HCT116 (cell line): ENCODE data around the gene DCTN1. TPM values are rescaled to one million over a fixed set of nuclear protein-coding genes. Genes with fewer than 3 reads are reported as not detected.

Source experiments
- ATAC-seq: fragments of 200-7000 bp; cut with Tn5 transposase; 2 replicates; pipeline ENCODE4 v1.9.1; 2020; ENCODE audit warnings: mild to moderate bottlenecking, moderate library complexity
- BruUV-seq: library from RNA; stranded (reverse); fragments of 400-500 nt; replicated peaks from 2 replicates; lab custom pipeline; 2021; lab: Mats Ljungman, UMichigan
- CTCF ChIA-PET: fragments of 300-600 bp; sonication (Branson Sonifier 250); formaldehyde crosslinking; loops from one replicate; lab custom pipeline; 2021; ENCODE audit warnings: antibody characterized with exemption; lab: Charles Lee
- POLR2A ChIA-PET: fragments of 300-600, 350-600 bp; sonication (Branson Sonifier 250); formaldehyde crosslinking; loops from one replicate; lab custom pipeline; 2021; ENCODE audit warnings: antibody characterized with exemption; lab: Charles Lee
- RAD21 ChIA-PET, 2 experiments: fragments of 300-600 bp; sonication (Branson Sonifier 250); formaldehyde crosslinking; loops; one replicate each; lab custom pipeline; 2023; ENCODE audit warnings: low total read pairs in 2 of 2; ENCODE audit not compliant: uncharacterized antibody in 2 of 2, unreplicated experiment in 2 of 2, low non-redundant PET in 1 of 2; lab: Charles Lee
- DNase-seq: peaks from one replicate; pipeline ENCODE4 v3.0.0-alpha.2; 2010; ENCODE audit warnings: low read depth, low spot score
- H2AFZ ChIP-seq: fragments of 200-600 bp; shearing (Covaris generic), sonication (generic); 2 replicates; pipeline ENCODE4 v1.6.1; 2017; ENCODE audit warnings: low read depth, mixed run types, mixed read lengths, antibody characterized with exemption, low read length; ENCODE audit not compliant: poor library complexity, severe bottlenecking
- H3K27ac ChIP-seq: 2 replicates; pipeline ENCODE4 v1.5.1; 2012; ENCODE audit warnings: low read depth, low read length
- H3K27me3 ChIP-seq: fragments of 200-600 bp; sonication (generic); 2 replicates; pipeline ENCODE4 v1.6.1; 2016; ENCODE audit warnings: mixed run types, low read length, mixed read lengths; ENCODE audit not compliant: insufficient read depth
- H3K36me3 ChIP-seq, 2 experiments: fragments of 200-500 bp in 1 of 2; fragments of 200-600 bp in 1 of 2; sonication (Bioruptor generic) in 1 of 2; sonication (generic) in 1 of 2; 2 replicates each; pipeline versions ENCODE4 v1.5.1 to v1.6.1; 2014 to 2016; ENCODE audit warnings: low read length in 2 of 2, inconsistent platforms in 1 of 2, mixed read lengths in 1 of 2, mixed run types in 1 of 2; ENCODE audit not compliant: insufficient read depth in 2 of 2, control insufficient read depth in 1 of 2
- H3K4me1 ChIP-seq, 2 experiments: fragments of 200-600 bp in 1 of 2; sonication (generic) in 1 of 2; 2 replicates each; pipeline versions ENCODE4 v1.5.1 to v1.6.1; 2012 to 2017; ENCODE audit warnings: low read length in 2 of 2, inconsistent platforms in 1 of 2, mild to moderate bottlenecking in 1 of 2, mixed read lengths in 1 of 2, mixed run types in 1 of 2, moderate library complexity in 1 of 2; ENCODE audit not compliant: insufficient read depth in 2 of 2, control insufficient read depth in 1 of 2
- H3K4me2 ChIP-seq: fragments of 200-600 bp; sonication (generic); 2 replicates; pipeline ENCODE4 v1.6.1; 2017; ENCODE audit warnings: mixed run types, low read length, mixed read lengths
- H3K4me3 ChIP-seq, 2 experiments: fragments of 200-600 bp in 1 of 2; sonication (generic) in 1 of 2; replicated peaks in 1 of 2; 2 replicates each; pipeline ENCODE4 v1.5.1; 2011 to 2016; ENCODE audit warnings: low read length in 2 of 2, control low read depth in 1 of 2, low read depth in 1 of 2, mild to moderate bottlenecking in 1 of 2, mixed read lengths in 1 of 2, mixed run types in 1 of 2
- H3K79me2 ChIP-seq: fragments of 200-600 bp; sonication (generic); 2 replicates; pipeline ENCODE4 v1.6.1; 2017; ENCODE audit warnings: mild to moderate bottlenecking, mixed run types, low read length, moderate library complexity, mixed read lengths; ENCODE audit not compliant: insufficient read depth
- H3K9ac ChIP-seq: fragments of 200-600 bp; sonication (generic); 2 replicates; pipeline ENCODE4 v1.6.1; 2016; ENCODE audit warnings: low read length, mixed read lengths
- H3K9me2 ChIP-seq: fragments of 200-600 bp; sonication (generic), shearing (Covaris generic); 2 replicates; pipeline ENCODE4 v1.6.1; 2017; ENCODE audit warnings: mixed run types, mild to moderate bottlenecking, moderate library complexity; ENCODE audit not compliant: insufficient read depth
- H3K9me3 ChIP-seq, 2 experiments: fragments of 200-500 bp in 1 of 2; fragments of 200-600 bp in 1 of 2; sonication (Bioruptor generic) in 1 of 2; sonication (generic) in 1 of 2; 2 replicates each; pipeline ENCODE4 v1.6.1; 2014 to 2017; ENCODE audit warnings: low read length in 2 of 2, mixed read lengths in 2 of 2, inconsistent platforms in 1 of 2, low read depth in 1 of 2, mild to moderate bottlenecking in 1 of 2, mixed run types in 1 of 2, moderate library complexity in 1 of 2; ENCODE audit not compliant: control insufficient read depth in 1 of 2, insufficient read depth in 1 of 2
- H4K20me1 ChIP-seq: fragments of 200-600 bp; sonication (generic), shearing (Covaris generic); 2 replicates; pipeline ENCODE4 v1.6.1; 2017; ENCODE audit warnings: mixed run types, mild to moderate bottlenecking, moderate library complexity; ENCODE audit not compliant: insufficient read depth
- ELF1 ChIP-seq: IDR thresholded peaks from 2 replicates; pipeline ENCODE4 v1.6.1; 2012; ENCODE audit warnings: low read depth, borderline replicate concordance
- EZH2phosphoT487 ChIP-seq: fragments of 200-600 bp; IDR thresholded peaks from 2 replicates; pipeline ENCODE4 v1.6.1; 2018; ENCODE audit warnings: antibody characterized with exemption, borderline replicate concordance
- JUND ChIP-seq: IDR thresholded peaks from 2 replicates; pipeline ENCODE4 v1.6.1; 2012
- MAX ChIP-seq: IDR thresholded peaks from 2 replicates; pipeline ENCODE4 v1.6.1; 2012
- POLR2A ChIP-seq: IDR thresholded peaks from 2 replicates; pipeline ENCODE4 v1.7.0; 2011; ENCODE audit warnings: borderline replicate concordance; ENCODE audit not compliant: insufficient read depth, insufficient read length; ENCODE audit errors: extremely low read depth
- RAD21 ChIP-seq: IDR thresholded peaks from 2 replicates; pipeline ENCODE4 v1.6.1; 2012; ENCODE audit warnings: low read depth, mild to moderate bottlenecking
- SIN3A ChIP-seq: IDR thresholded peaks from 2 replicates; pipeline ENCODE4 v1.6.1; 2012; ENCODE audit warnings: low read depth
- SP1 ChIP-seq: IDR thresholded peaks from 2 replicates; pipeline ENCODE4 v1.6.1; 2012; ENCODE audit warnings: low read depth
- ZFX ChIP-seq: fragments of 450-650 bp; IDR thresholded peaks from 2 replicates; pipeline ENCODE4 v1.6.1; 2017
- intact Hi-C: fragments of 100-400 bp; cut with micrococcal nuclease; formaldehyde crosslinking; loops from 2 replicates; pipeline ENCODE4 v1.10.0; 2022
- total RNA-seq: library from RNA; stranded (reverse); gene quantifications from one replicate; pipeline ENCODE4 v1.2.1, GENCODE V29; 2021; ENCODE audit not compliant: unreplicated experiment
- TF ChIP-seq, protein P1 (sequence below), 3 experiments: fragments of 200-600 bp in 1 of 3; sonication (generic) in 1 of 3; IDR thresholded peaks in 2 of 3; conservative IDR thresholded peaks in 1 of 3; 2 replicates each; pipeline ENCODE4 v1.5.1; 2012 to 2017; ENCODE audit warnings: low read depth in 2 of 3, low read length in 2 of 3, antibody characterized with exemption in 1 of 3, borderline replicate concordance in 1 of 3, control low read depth in 1 of 3, mild to moderate bottlenecking in 1 of 3, mixed read lengths in 1 of 3, mixed run types in 1 of 3, moderate library complexity in 1 of 3; ENCODE audit not compliant: insufficient read depth in 1 of 3
- TF ChIP-seq, protein P2 (sequence below): IDR thresholded peaks from 2 replicates; pipeline ENCODE4 v1.6.1; 2012

DCTN1 gene
- total RNA-seq, 1 experiment from 2014 or later = 129 TPM

DNA sequence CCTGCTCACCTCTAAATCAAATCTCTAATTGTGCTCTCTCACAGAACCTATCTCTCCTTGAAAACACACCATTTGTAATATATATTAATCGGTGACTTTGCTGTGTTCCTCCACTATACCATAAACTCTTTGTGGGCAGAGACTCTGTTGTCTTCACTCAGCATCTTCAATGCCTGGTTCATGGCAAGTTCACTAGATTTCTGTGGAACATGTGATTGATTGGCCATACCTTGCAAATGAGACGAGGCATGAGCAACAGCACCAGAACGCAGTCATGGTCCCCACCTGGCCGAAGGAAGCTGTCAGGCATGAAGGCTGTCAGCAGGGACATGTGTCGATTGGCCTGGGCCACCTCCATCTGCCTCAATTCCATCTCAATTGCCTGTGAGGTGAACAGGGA lies 11.6 kb downstream of the DCTN1 start:
- no peak overlapping the region for H2AFZ ChIP-seq
- BruUV-seq = no TSS peak
- H3K4me3 ChIP-seq = no peak overlapping the region
- DNase-seq (no peak), ATAC-seq (no peak)
- intact Hi-C loops = no loop called here
- no peak overlapping the region for H3K4me2 ChIP-seq
- TF ChIP-seq JUND = no peak
- TF ChIP-seq ZFX = no peak
- TF ChIP-seq, protein P1, sequence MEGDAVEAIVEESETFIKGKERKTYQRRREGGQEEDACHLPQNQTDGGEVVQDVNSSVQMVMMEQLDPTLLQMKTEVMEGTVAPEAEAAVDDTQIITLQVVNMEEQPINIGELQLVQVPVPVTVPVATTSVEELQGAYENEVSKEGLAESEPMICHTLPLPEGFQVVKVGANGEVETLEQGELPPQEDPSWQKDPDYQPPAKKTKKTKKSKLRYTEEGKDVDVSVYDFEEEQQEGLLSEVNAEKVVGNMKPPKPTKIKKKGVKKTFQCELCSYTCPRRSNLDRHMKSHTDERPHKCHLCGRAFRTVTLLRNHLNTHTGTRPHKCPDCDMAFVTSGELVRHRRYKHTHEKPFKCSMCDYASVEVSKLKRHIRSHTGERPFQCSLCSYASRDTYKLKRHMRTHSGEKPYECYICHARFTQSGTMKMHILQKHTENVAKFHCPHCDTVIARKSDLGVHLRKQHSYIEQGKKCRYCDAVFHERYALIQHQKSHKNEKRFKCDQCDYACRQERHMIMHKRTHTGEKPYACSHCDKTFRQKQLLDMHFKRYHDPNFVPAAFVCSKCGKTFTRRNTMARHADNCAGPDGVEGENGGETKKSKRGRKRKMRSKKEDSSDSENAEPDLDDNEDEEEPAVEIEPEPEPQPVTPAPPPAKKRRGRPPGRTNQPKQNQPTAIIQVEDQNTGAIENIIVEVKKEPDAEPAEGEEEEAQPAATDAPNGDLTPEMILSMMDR (IDR thresholded peaks at IDR 0.05 in 2 of 3, conservative IDR thresholded peaks at IDR 0.05 in 1 of 3; ENCODE audit: borderline replicate concordance in 1 of 3, insufficient read depth in 1 of 3, low read depth in 2 of 3, low read length in 2 of 3) = no peak
- TF ChIP-seq, protein P2, sequence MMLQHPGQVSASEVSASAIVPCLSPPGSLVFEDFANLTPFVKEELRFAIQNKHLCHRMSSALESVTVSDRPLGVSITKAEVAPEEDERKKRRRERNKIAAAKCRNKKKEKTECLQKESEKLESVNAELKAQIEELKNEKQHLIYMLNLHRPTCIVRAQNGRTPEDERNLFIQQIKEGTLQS = no peak
- TF ChIP-seq SIN3A = no peak
- no peak for TF ChIP-seq RAD21
- TF ChIP-seq EZH2phosphoT487 = no peak
- no peak for TF ChIP-seq ELF1
- no peak for TF ChIP-seq POLR2A
- no peak for TF ChIP-seq MAX
- TF ChIP-seq SP1 = no peak
- H3K27me3 ChIP-seq = no peaks in the 10 kb centered on the region
- H3K79me2 ChIP-seq = no peaks in the 10 kb centered on the region
- ChIA-PET RAD21 (no interaction called here), CTCF (no interaction called here), POLR2A (no interaction called here)
- H3K9me2 ChIP-seq = no peaks in the 10 kb centered on the region
- H3K27ac ChIP-seq = no peak overlapping the region
- no peaks in the 10 kb centered on the region for H4K20me1 ChIP-seq
- no peaks in the 10 kb centered on the region for H3K9me3 ChIP-seq
- no peak overlapping the region for H3K9ac ChIP-seq
- H3K36me3 ChIP-seq = peaks cover 4 to 46% of the 10 kb centered on the region in 2 experiments; a peak in 3 of 4 replicates
- no peaks in the 10 kb centered on the region for H3K4me1 ChIP-seq
